GM12872 (cell line): Measurements from ENCODE around the gene CUBN.

ENCODE experiments used
- TF ChIP-seq, protein P1 (sequence below): IDR thresholded peaks from 3 replicates; pipeline ENCODE4 v1.5.1; 2011; ENCODE audit warnings: low read depth, mild to moderate bottlenecking, low read length, moderate library complexity; ENCODE audit not compliant: insufficient read depth

CUBN gene

DNA sequence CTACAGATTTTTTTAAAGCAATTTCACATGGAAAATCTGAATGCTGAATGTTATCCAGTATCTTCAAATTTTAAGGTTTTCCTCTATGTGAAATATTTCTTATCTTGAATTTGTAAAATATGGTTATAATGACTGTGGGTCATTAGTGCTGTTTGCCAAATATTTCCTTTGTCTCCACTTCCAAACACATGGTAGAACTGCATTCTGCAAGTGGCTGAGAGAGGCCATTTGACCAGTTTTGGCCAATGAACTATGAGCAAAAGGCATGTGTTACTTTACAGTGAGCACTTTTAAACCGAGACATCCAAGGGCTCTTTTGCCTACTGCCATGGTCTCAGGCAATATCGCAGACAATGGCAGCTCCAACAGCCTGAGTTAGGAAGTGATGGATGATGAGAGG lies 195.2 kb downstream of the CUBN start:
- TF ChIP-seq, protein P1, sequence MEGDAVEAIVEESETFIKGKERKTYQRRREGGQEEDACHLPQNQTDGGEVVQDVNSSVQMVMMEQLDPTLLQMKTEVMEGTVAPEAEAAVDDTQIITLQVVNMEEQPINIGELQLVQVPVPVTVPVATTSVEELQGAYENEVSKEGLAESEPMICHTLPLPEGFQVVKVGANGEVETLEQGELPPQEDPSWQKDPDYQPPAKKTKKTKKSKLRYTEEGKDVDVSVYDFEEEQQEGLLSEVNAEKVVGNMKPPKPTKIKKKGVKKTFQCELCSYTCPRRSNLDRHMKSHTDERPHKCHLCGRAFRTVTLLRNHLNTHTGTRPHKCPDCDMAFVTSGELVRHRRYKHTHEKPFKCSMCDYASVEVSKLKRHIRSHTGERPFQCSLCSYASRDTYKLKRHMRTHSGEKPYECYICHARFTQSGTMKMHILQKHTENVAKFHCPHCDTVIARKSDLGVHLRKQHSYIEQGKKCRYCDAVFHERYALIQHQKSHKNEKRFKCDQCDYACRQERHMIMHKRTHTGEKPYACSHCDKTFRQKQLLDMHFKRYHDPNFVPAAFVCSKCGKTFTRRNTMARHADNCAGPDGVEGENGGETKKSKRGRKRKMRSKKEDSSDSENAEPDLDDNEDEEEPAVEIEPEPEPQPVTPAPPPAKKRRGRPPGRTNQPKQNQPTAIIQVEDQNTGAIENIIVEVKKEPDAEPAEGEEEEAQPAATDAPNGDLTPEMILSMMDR, result no peak

DNA sequence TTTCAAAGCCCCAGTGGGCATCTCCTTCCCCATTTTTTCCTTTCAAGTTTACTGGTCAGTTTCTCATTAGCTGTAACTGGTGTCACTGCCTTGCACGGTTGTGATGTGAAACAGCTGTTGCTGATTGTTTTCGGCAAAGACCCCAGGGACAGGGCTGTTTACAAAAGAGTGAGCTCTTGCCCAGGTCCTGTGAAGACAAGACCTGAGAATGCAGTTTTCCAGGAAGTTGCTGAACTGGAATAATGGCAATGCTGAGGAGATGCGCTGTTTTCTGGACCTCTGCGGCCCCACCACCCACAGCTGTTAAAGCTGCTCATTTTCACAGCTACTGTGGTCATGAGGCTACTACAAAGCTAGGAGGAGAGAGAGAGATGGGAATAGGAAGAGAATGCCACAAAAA lies 195.8 kb downstream of the CUBN start:
- TF ChIP-seq, protein P1, result no peak

DNA sequence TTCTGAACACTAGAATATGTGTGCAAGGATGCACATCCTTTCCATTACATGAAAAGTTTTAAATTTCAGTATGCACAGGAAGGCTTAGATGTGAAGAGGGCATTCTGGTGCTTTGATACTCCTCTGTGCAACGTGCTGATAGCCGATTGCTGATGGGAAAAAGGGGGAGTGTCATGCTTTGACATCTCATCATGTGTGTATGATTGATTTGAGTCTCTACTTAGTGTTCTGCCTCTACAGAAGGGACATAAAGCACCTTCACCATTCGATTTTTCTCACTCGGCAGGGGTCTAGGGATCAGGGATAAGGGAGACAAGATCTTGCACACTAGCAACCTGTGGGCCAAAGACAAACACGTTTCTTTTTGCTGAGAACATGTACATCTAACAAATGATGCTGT lies 197.7 kb downstream of the CUBN start:
- TF ChIP-seq, protein P1, result no peak

DNA sequence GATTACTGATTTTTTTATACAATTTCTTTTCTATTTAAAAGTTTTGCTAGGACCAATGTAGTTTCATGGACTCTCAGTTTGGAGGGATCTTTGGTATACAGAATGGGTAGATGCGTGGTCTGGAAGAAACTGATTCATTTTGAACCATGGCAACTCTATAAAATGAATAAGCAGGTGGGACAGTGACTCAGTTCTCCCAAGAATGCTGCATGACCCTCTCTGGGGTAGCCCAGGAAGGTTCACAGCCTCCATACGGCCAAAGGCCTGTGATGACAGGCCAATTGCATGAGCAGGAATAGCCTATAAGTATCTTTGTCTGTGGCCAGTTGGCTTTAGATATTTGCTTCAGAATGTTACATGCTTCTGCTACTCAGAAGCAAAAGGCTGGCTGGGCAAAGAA lies 199.1 kb downstream of the CUBN start:
- TF ChIP-seq, protein P1, result no peak

DNA sequence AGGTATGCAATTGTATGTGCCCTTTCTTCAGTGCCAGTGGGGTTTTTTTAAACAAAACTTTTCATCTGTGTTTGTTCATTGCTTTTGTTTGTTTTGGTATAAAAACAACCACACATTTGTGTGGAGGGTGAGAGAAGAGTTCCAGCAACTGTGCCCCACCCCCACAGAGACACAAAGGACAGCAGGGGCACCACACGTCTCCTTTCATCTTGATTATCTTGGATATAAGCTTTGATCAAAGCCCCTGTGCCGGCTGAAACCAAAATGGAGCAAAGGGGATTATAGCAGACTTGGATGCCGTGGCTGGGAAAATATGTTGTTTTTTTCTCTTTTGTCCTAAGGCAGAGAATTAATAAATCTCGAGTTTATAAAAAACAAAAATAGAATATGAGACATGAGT lies 200.5 kb downstream of the CUBN start:
- TF ChIP-seq, protein P1, result no peak

DNA sequence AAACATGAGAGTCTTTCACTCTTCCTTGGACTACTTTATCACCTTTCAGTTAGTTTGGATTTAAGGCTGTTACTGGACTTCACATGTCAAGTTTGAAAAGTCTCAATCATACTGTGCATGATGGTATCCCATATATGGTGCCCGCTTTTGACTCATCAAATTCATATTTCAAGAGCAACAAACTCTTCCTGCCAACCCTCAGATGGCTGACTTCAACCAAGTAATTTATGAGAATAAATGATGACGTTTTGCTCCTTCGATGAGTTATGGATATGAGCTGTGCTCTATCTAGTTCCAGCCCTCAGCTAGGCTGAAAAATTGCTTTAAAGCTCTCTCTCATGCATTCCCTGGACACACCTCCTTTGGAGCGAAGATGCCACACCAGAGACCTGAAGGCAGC lies 202.1 kb downstream of the CUBN start:
- TF ChIP-seq, protein P1, result no peak

DNA sequence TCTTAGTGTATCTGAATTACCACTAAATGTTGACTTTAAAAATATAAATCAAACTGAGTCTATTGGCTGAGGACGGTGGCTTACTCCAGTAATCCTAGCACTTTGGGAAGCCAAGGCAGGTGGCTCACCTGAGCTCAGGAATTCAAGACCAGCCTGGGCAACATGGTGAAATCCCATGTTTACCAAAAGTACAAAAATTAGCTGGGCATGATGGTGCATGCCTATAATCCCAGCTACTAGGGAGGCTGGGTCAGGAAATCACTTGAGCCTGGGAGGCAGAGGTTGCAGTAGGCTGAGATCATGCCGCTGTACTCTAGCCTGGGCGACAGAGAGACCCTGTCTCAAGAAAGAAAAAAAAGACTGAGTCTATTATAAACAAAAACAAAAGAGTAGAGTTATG lies 205.9 kb downstream of the CUBN start:
- TF ChIP-seq, protein P1, result no peak

DNA sequence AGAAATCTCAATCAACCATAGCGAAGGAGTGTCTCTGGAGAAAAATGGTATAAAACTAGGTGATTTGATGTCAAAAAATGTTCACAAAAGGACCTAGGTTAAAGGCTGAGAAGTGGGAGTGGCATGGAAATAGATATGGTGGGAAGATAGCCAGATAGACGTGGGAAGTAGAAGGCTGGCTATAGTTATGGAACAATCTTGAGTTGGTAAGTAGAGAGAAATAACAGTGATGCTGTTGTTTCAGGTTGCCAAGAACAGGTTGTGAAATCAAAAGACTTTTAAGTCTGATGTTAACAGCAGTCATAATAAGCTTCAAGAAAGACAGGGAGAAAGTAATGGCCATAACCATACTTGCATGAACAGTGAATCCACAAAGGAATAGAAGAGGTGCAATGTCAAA lies 206.3 kb downstream of the CUBN start:
- TF ChIP-seq, protein P1, result no peak
